CD14-positive monocyte (primary cell): ENCODE data around the gene COQ7. TPM values are rescaled to one million over a fixed set of nuclear protein-coding genes. Genes with fewer than 3 reads are reported as not detected.

Experiments used
- DNase-seq, 3 donors: peaks; one replicate each; pipeline ENCODE4 v3.0.0-alpha.2; 2011 to 2022
- H2AFZ ChIP-seq: 2 replicates; pipeline ENCODE4 v1.6.0; 2012; ENCODE audit warnings: mild to moderate bottlenecking, low read depth, low read length, inconsistent platforms; ENCODE audit not compliant: insufficient read depth, poor library complexity, severe bottlenecking
- H3K27ac ChIP-seq, 2 donors: 1 replicate in 1 of 2; 2 replicates in 1 of 2; pipeline ENCODE4 v1.5.1; 2012 to 2013; ENCODE audit warnings: low read length in 2 of 2, control low read depth in 1 of 2, inconsistent platforms in 1 of 2, low read depth in 1 of 2, mild to moderate bottlenecking in 1 of 2
- H3K27me3 ChIP-seq, 2 donors: one replicate each; pipeline versions ENCODE4 v1.6.0 to v1.6.1; 2011 to 2013; ENCODE audit warnings: low read length in 2 of 2; ENCODE audit not compliant: control insufficient read depth in 2 of 2, insufficient read depth in 2 of 2
- H3K36me3 ChIP-seq, 2 donors: replicated peaks in 1 of 2; 1 replicate in 1 of 2; 2 replicates in 1 of 2; pipeline versions ENCODE4 v1.5.1 to v1.6.1; 2012 to 2013; ENCODE audit warnings: low read length in 2 of 2, control low read depth in 1 of 2, inconsistent platforms in 1 of 2, mild to moderate bottlenecking in 1 of 2; ENCODE audit not compliant: insufficient read depth in 2 of 2, control insufficient read depth in 1 of 2
- H3K4me1 ChIP-seq, 2 donors: 1 replicate in 1 of 2; 2 replicates in 1 of 2; pipeline versions ENCODE4 v1.5.1 to v1.6.1; 2012 to 2013; ENCODE audit warnings: low read length in 2 of 2, control low read depth in 1 of 2, inconsistent platforms in 1 of 2, mild to moderate bottlenecking in 1 of 2, moderate library complexity in 1 of 2; ENCODE audit not compliant: insufficient read depth in 2 of 2, control insufficient read depth in 1 of 2
- H3K4me2 ChIP-seq: replicated peaks from 2 replicates; pipeline ENCODE3; 2012; ENCODE audit warnings: low read length, moderate library complexity, mild to moderate bottlenecking; ENCODE audit not compliant: poor library complexity, severe bottlenecking; ENCODE audit errors: extremely low read depth
- H3K4me3 ChIP-seq, 3 experiments: fragments of 200-600 bp in 1 of 3; sonication (generic) in 1 of 3; replicated peaks in 1 of 3; 1 replicate in 2 of 3; 2 replicates in 1 of 3; pipeline ENCODE4 v1.5.1; 2011 to 2013; ENCODE audit warnings: low read length in 3 of 3, mild to moderate bottlenecking in 3 of 3, control low read depth in 2 of 3, low read depth in 2 of 3, inconsistent platforms in 1 of 3, moderate library complexity in 1 of 3
- H3K79me2 ChIP-seq: 2 replicates; pipeline ENCODE4 v1.6.0; 2012; ENCODE audit warnings: mild to moderate bottlenecking, control low read depth, inconsistent platforms, low read length, moderate library complexity; ENCODE audit not compliant: insufficient read depth
- H3K9ac ChIP-seq: 2 replicates; pipeline ENCODE4 v1.6.0; 2017; ENCODE audit warnings: low read length, mild to moderate bottlenecking; ENCODE audit not compliant: insufficient read depth, poor library complexity, severe bottlenecking
- H3K9me3 ChIP-seq, 2 donors: replicated peaks in 1 of 2; 1 replicate in 1 of 2; 2 replicates in 1 of 2; pipeline versions ENCODE4 v1.5.1 to v1.6.1; 2012 to 2013; ENCODE audit warnings: low read length in 2 of 2, control low read depth in 1 of 2; ENCODE audit not compliant: control insufficient read depth in 1 of 2, insufficient read depth in 1 of 2
- H4K20me1 ChIP-seq: 2 replicates; pipeline ENCODE4 v1.6.0; 2012; ENCODE audit warnings: mild to moderate bottlenecking, low read length, control low read depth, moderate library complexity; ENCODE audit not compliant: insufficient read depth
- H3K27ac Mint-ChIP-seq, 7 donors: one replicate each; pipeline ENCODE4 v1.8.0; 2020; ENCODE audit warnings: mild to moderate bottlenecking in 7 of 7, mixed read lengths in 7 of 7, moderate library complexity in 6 of 7, inconsistent platforms in 2 of 7
- H3K27me3 Mint-ChIP-seq, 3 donors: one replicate each; pipeline ENCODE4 v1.8.0; 2021 to 2022; ENCODE audit warnings: low read depth in 3 of 3, mild to moderate bottlenecking in 3 of 3, mixed read lengths in 3 of 3, moderate library complexity in 3 of 3, inconsistent platforms in 1 of 3
- H3K36me3 Mint-ChIP-seq, 2 donors: one replicate each; pipeline ENCODE4 v1.8.0; 2020; ENCODE audit warnings: mixed read lengths in 2 of 2, inconsistent platforms in 1 of 2, mild to moderate bottlenecking in 1 of 2
- H3K4me1 Mint-ChIP-seq: one replicate; pipeline ENCODE4 v1.8.0; 2020; ENCODE audit warnings: mild to moderate bottlenecking, mixed read lengths
- H3K4me3 Mint-ChIP-seq, 2 donors: one replicate each; pipeline ENCODE4 v1.8.0; 2020; ENCODE audit warnings: mild to moderate bottlenecking in 2 of 2, mixed read lengths in 2 of 2, moderate library complexity in 1 of 2
- H3K9me3 Mint-ChIP-seq, 7 donors: one replicate each; pipeline ENCODE4 v1.8.0; 2020 to 2022; ENCODE audit warnings: mixed read lengths in 7 of 7, mild to moderate bottlenecking in 6 of 7, moderate library complexity in 6 of 7, inconsistent platforms in 2 of 7
- WGBS: methylation state at CpG from one replicate; pipeline ENCODE4 v1.1.5; 2013; ENCODE audit warnings: missing lambda C conversion rate; ENCODE audit not compliant: insufficient coverage; 5-methylcytosine and 5-hydroxymethylcytosine counted together
- intact Hi-C, 2 donors: fragments of 100-400 bp; cut with micrococcal nuclease; formaldehyde crosslinking; loops; one replicate each; pipeline versions ENCODE4 v1.15.0 to v1.15.1; 2023
- polyA plus RNA-seq, 3 donors: library from polyadenylated mRNA; depleted of rRNA in 1 of 3; unstranded in 2 of 3; stranded (reverse) in 1 of 3; fragments of 300-500 nt in 2 of 3; fragments of >200 nt in 1 of 3; fragmentation: Illumina TruSeq in 2 of 3; gene quantifications; 1 replicate in 2 of 3; 2 replicates in 1 of 3; pipeline ENCODE4 v1.2.3, GENCODE V29; 2012 to 2021
- TF ChIP-seq, protein P1 (sequence below): fragments of 200-600 bp; IDR thresholded peaks from one replicate; pipeline ENCODE4 v1.8.0; 2022; ENCODE audit warnings: antibody characterized with exemption, mild to moderate bottlenecking

The COQ7 gene
- polyA plus RNA-seq, 3 donors, result 6.5 to 13.3 (median 12.2) TPM

DNA sequence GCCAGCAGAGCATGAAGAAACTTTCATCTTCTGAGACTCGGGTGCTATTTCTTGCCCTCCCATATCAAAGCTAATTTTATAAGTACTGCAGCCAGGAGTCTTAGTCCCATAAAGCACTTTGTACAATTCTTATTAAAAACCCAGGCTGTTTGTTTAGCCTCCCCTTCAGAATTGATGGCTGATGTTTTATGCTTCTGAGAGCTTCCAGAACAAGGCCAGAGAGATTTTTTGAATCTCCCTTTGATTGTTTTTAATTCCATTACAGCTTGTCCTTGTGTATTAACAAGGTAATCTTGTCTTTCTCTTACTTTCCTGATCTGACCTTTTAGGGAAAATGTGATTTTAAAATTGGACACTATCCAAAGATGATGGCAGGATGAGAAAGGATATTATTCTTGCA, 16.3 kb downstream of the COQ7 start:
- no peak for DNase-seq
- Mint-ChIP-seq H3K4me3 (no peak overlapping the region), H3K9me3 (peaks cover 0 to 5% (median 0%) of the 10 kb centered on the region in 7 donors), H3K36me3 (peaks cover 23 to 25% of the 10 kb centered on the region in 2 donors), H3K27ac (no peak overlapping the region), H3K4me1 (peaks cover 13% of the 10 kb centered on the region), H3K27me3 (peaks cover 14 to 16% (median 16%) of the 10 kb centered on the region in 3 donors)
- H3K27ac ChIP-seq, result no peak overlapping the region
- no peaks in the 10 kb centered on the region for H3K9me3 ChIP-seq
- H3K4me2 ChIP-seq, result no peak overlapping the region
- intact Hi-C loops, result loop anchor here (5.0 to 10.0 kb wide), 2 partner anchors 419 to 801 kb away; partner anchors contain the start of gene GPRC5B (in 1 of the 2)
- H3K9ac ChIP-seq, result no peak overlapping the region
- no peak overlapping the region for H3K4me3 ChIP-seq
- H3K27me3 ChIP-seq, result peaks cover 0 to 19% of the 10 kb centered on the region in 2 donors
- H3K36me3 ChIP-seq, result peaks cover 9 to 30% of the 10 kb centered on the region in 2 donors
- no peak overlapping the region for H2AFZ ChIP-seq
- TF ChIP-seq, protein P1, sequence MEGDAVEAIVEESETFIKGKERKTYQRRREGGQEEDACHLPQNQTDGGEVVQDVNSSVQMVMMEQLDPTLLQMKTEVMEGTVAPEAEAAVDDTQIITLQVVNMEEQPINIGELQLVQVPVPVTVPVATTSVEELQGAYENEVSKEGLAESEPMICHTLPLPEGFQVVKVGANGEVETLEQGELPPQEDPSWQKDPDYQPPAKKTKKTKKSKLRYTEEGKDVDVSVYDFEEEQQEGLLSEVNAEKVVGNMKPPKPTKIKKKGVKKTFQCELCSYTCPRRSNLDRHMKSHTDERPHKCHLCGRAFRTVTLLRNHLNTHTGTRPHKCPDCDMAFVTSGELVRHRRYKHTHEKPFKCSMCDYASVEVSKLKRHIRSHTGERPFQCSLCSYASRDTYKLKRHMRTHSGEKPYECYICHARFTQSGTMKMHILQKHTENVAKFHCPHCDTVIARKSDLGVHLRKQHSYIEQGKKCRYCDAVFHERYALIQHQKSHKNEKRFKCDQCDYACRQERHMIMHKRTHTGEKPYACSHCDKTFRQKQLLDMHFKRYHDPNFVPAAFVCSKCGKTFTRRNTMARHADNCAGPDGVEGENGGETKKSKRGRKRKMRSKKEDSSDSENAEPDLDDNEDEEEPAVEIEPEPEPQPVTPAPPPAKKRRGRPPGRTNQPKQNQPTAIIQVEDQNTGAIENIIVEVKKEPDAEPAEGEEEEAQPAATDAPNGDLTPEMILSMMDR, result no peak
- WGBS, result no CpG with 5 or more reads among the region's 1 CpG
- H3K79me2 ChIP-seq, result no peaks in the 10 kb centered on the region
- H3K4me1 ChIP-seq, result peaks cover 14% of the 10 kb centered on the region in 2 donors
- no peaks in the 10 kb centered on the region for H4K20me1 ChIP-seq

DNA sequence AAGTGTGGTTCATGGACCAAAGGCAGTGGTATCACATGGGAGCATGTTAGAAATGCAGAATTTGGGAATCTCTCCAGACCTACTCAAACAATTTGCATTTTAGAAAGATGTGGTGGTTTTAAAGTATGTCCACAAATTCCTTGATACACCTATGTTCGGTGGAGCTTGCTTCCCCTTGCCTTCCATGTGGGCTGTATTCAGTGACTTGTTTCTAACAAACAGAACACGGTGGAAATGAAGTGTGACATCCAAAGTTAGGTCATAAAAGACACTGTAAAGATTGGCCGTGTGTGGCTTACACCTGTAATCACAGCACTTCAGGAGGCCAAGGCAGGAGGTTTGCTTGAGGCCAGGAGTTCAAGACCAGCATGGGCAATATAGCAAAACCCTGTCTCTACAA, 16.7 kb downstream of the COQ7 start:
- Histone ChIP-seq H4K20me1 (no peaks in the 10 kb centered on the region), H3K36me3 (peaks cover 5 to 25% of the 10 kb centered on the region in 2 donors), H3K9me3 (no peaks in the 10 kb centered on the region), H3K4me1 (peaks cover 14% of the 10 kb centered on the region in 2 donors), H3K9ac (no peak overlapping the region), H2AFZ (no peak overlapping the region), H3K79me2 (no peaks in the 10 kb centered on the region), H3K4me3 (no peak overlapping the region), H3K27ac (no peak overlapping the region), H3K27me3 (peaks cover 0 to 19% of the 10 kb centered on the region in 2 donors), H3K4me2 (no peak overlapping the region)
- peaks cover 14 to 16% (median 16%) of the 10 kb centered on the region in 3 donors for H3K27me3 Mint-ChIP-seq
- TF ChIP-seq, protein P1, result no peak
- no peak overlapping the region for H3K27ac Mint-ChIP-seq
- 100% methylated on average over 2 of the region's 3 CpGs for WGBS
- no peak for DNase-seq
- H3K4me3 Mint-ChIP-seq, result no peak overlapping the region
- peaks cover 13% of the 10 kb centered on the region for H3K4me1 Mint-ChIP-seq
- peaks cover 0 to 5% (median 0%) of the 10 kb centered on the region in 7 donors for H3K9me3 Mint-ChIP-seq
- intact Hi-C loops, result loop anchor here (5.0 to 10.0 kb wide), 2 partner anchors 418 to 801 kb away; partner anchors contain the start of gene GPRC5B (in 1 of the 2)
- peaks cover 18 to 21% of the 10 kb centered on the region in 2 donors for H3K36me3 Mint-ChIP-seq
